HG03558 (cell line): ENCODE results near the gene CMTR1.
"Not testable (repeated sequence)": the region's sequence is repeated elsewhere in the genome, so short reads cannot be mapped to it uniquely, and the experiment has no call there.

Experiments
- ATAC-seq: cut with Tn5 transposase; IDR thresholded peaks from one replicate; pipeline ENCODE4 v1.9.1; 2021; ENCODE audit warnings: moderate number of reproducible peaks; ENCODE audit not compliant: unreplicated experiment; ENCODE audit errors: extremely low read depth

The CMTR1 gene

DNA sequence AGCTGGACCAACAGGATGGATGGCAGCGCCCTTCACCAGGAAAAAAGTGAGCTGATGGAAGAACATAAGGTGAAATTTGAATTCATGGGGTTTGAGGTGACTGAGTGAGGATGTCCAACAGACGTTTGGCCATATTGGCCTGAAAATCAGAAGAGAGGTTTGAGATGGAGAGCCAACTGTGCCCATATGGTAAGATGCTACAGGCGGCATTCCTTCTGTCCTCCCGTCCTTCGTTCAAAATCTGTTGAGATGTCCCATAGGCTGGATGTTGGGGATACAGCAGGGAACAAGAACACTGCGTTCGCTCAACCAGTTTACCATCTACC is 468 bp upstream of the CMTR1 start:
- no peak for ATAC-seq

DNA sequence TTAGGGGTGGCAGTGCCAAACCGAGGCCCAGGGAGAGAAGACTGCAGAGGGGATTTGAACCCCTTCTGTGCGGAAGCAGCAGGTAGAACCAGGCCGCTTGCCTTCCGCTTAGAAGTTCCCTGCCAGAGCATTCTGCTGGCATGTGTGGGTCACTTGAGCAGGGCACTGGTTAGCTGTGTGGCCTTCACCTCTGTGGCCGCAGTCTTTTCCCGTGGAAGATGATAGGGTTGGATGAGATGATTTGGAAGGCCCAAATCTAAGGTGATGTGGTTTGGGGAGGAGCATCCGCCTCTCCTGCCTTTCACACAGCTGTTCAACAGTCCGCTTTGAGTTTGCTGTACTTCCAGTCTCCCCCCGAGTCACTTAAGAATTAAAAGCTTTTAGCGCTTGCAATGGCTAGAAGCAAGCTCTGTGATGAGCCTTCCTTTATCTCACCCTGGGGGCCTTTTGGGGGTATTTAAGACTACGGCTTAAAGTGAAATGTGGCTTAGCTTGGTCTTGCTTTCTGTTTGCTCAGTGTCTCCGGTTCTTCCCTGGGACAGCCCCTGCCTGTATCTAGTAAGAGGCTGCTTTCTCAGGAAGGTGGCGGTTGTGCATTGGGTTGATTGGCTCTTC is 743 bp downstream of the CMTR1 start:
- no peak for ATAC-seq

DNA sequence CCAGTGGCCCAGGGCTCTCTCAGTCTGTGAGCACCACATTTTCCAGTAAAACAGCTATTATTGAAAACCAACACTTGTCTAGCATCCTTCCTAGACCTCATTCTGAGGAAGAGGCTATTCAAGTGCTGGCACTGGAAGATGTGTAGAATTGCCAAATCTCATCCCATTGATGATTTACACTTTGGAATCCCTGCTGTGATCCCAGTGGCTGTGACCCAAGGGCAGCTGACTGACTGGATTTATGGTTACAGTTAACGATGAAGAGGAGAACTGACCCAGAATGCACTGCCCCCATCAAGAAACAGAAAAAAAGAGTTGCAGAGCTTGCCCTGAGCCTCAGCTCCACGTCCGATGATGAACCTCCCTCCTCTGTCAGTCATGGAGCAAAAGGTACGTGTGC is 2.4 kb downstream of the CMTR1 start:
- no peak for ATAC-seq

DNA sequence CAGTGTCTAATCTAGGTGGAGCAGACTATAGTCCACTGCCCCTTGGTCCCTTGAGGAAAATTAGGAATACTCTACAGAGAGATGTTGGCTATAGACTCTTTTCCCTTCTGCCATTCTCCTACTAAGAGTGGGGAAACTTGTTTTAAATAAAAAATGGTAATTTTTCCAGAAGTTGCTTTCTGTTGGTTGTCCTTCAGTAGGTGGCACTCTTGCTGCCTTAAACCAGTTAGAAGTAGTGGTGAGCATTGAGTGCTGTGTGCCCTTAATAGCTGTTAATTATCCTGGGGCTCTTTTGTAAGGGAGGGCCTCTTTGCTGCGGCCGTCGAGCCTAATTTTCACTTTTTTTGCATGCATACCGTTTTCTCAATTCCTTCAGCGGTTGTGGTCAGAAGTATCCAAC is 2.8 kb downstream of the CMTR1 start:
- ATAC-seq, result no peak

DNA sequence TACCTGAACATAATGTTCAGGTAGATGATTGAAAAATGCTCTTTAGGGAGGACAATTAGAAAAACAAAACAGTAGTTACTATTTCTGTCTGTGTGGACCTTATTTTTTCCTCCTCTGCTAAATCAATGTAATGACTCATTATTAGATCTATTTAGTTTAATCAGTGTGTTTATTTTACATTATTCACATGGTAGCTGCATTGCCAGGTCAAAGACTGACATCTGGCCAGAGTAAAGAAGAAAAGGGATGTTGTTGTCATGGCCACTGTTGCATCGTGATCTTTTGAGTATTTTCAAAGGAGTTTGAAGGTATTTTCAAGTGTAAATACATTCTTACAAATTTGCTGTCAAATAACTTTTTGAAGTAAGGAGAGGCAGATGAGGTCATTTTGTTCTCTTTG is 5.9 kb downstream of the CMTR1 start:
- ATAC-seq, result no peak

DNA sequence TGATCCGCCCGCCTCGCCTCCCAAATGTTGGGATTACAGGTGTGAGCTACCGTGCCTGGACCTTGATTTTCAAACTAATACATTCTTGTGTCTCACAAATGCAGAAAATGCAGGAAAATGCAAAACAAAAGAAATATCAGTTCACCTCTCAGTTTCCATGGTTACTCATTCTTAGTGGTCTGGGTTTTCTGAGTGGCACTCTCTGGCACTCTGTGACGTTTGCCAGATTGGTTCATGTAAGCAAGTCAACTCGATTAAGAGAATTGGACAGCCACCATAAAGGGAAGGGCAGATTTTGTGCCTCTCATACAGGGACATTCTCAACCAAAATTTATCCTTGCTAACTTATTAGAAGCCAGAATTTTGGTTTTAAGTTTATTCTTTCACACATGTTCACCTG is 8.6 kb downstream of the CMTR1 start:
- ATAC-seq, result no peak

DNA sequence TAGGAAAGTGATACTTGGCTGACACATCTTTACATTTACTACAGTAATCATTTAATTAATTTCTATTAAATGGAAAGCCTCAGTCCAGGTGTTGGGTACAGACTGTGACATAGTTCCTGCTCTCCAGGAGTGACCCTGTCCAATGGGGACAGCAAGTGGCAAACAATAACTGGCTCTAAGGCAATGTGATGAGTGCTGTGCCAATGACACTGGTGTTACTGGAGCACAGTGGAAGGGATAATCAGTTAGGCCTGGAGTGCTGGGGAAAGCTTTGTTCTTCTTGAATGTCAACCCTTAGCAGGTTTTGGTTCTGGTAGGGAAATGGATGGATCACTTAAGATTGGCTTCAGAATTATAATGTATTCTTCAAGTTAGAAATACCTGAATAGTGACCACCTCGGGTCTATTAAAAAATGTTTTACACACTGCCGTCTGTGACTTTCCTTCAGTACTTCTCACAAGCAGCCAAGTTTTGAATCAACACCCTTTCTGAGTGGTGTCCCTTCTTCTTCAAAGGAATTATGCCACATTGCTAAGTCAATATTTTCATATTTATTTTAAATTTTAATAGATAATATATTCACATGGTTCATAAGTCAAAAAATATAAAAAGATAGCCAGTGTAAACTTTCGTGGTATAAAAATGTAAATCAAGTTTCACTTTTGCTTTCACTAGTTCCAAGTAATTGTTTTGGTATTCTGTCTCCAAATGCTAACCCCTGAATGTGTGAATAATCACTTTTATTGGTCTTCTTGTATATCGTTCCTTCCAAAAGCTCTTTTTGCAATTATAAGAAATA is 9.6 kb downstream of the CMTR1 start:
- no peak for ATAC-seq

DNA sequence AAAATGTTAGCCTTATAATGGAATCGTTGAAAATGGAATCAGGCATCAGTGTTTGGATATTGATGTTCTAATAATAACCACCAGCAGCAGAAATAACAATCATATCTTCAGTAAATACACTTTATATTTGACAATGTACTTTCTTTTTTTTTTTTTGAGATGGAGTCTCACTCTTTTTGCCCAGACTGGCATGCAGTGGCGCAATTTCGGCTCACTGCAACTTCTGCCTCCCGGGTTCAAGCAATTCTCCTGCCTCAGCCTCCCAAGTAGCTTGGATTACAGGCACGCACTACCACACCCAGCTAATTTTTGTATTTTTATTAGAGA is 10.2 kb downstream of the CMTR1 start:
- ATAC-seq, result not testable (repeated sequence)

DNA sequence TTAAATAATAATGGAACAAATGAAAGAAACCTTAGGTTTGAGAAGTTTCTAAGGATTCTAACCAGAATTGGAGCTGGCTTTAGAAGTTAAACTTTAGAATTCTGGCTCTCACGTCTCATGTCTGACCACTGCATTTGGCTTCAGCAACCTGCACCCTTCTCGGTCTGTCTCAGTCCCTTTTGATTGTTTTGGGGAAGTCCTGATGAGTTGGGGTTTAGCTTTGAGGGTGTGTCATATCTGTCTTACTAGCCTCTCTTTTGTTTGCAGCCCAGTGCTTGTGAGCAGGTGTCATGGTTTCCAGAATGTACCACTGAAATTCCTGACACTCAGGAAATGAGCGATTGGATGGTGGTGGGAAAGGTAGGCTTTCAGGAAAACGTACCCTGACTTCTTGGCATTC is 17.0 kb downstream of the CMTR1 start:
- no peak for ATAC-seq

DNA sequence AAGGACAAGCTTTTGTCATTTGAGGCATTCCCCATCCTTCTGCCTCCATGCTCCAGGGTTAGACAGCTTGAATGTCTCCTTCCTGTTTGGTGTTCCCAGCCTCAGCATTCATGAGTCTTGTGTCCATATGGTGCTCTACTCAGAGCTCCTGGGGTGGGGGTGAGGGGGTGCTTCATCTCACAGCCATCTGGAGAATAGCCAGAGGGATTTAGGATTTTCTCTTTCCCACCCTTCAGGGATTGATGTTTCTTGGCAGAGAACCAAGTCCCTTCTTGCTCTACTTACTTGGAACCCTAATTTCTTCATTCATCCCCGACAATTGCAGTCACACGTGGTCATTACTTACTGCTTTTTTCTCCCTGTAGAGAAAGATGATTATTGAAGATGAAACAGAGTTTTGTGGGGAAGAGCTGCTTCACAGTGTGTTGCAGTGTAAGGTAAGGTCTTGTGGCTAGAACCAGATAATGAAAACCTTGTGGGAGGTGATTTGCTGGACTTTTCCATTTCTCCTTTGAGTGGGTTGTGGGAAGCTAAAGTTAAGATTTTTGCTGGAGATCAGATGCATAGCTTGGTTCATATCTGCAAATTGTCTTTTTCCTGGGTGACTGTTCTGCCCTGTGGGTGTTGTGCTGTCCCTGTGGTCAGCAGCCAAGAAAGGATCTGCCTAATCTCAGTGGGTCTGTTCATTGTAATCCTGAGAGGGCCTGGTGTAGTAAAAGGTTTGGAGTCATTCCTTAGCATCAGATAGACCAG is 18.6 kb downstream of the CMTR1 start:
- ATAC-seq, result no peak

DNA sequence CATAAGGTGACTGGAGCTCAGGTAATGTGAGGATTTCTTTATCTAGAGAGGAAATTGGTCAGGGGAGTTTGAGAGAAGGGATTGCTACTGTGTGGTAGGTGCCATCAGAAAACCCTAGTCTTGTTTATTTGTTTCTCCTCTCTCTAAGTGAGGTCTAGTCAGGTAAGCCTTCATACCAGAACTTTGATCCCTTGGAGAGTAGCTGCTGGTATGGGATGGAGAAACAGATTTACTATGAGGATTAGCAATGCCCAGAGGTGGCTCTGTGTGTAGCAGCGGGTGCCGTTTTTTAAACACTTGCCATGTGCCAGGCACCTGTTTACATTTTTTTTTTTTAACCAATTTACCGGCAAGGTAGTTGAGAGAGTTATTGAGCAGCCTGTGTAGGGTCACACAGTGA is 19.5 kb downstream of the CMTR1 start:
- no peak for ATAC-seq

DNA sequence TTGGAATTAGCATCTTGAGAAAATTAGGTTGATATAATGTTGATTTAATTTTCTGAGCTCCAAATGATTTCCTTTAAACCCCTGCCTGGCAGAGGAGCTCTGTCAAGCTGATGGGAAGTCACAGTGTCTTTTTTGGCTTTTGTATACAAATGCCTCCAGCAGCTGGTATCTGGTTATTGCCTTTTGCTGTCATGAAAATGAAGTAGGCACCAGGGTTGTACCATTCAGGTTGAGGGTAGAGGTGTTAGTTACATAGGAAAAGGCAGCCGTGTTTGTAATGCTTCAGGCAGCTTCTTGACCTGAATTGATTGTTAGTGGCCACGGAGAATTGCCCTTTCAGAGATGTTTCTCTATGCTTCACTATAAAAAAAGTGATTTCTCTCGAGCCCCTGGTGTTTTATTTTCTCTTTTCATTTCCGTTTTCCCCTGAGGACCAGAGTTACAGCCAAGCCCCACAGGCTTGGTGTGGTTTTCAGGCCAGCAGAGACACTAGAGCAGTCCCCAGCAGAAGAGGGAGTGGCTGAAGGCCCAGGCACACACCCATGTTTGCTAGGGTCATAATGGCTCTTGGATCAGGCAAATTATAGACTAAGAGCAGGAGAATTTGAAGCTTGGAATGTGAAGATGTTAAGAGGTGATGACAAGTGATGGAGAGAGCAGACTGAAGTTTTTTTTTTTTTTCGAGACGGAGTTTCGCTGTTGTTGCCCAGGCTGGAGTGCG is 21.6 kb downstream of the CMTR1 start:
- no peak for ATAC-seq

DNA sequence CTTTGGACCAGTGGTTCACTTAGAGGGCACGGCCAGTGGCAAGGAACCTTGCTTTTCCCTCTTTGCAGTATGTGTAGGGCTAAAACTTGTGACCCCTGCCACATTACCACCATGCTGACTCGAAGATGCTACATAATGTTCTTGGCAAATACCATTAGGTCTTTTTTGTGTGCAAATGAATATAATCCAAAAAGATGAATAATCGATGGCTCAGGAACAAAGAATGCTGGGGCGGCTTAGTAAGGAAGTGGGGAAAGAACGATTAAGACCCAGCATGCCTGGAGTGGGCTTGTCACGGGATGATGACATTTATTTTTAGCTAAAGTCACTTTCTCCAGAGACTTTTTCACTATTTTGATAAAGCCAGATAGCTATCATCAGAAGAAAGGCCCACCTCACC is 23.1 kb downstream of the CMTR1 start:
- no peak for ATAC-seq

DNA sequence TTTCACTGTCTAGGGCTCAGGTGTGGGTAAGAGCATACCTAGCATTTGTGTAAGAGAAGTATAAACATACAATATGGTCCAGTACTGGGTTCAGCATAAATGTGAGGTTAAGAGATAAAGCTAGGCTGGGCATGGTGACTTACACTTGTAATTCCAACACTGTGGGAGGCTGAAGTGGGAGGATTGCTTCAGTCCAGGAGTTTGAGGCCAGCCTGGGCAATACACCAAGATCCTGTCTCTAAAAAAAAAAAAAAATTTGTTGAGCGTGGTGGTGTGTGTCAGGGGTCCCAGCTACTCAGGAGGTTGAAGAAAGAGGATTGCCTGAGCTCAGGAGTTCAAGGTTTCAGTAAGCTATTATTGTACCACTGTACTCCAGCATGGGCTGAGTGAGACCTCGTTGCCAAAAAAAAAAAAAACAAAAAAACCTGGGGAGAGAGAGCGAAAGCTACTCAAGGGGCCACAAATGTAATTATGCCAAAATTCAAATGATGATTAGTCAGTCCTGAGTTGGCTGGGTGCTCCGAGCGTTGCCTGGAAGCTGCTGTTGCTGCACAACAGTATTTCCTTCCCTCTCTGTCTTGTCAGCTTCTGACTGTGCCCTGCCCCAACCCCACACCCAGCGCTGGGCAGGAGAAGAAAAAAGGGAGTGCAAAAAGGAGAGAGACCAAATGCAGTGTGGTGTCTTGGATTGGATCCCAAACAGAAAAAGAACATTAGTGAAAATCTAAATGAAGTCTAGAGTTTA is 24.0 kb downstream of the CMTR1 start:
- no peak for ATAC-seq

DNA sequence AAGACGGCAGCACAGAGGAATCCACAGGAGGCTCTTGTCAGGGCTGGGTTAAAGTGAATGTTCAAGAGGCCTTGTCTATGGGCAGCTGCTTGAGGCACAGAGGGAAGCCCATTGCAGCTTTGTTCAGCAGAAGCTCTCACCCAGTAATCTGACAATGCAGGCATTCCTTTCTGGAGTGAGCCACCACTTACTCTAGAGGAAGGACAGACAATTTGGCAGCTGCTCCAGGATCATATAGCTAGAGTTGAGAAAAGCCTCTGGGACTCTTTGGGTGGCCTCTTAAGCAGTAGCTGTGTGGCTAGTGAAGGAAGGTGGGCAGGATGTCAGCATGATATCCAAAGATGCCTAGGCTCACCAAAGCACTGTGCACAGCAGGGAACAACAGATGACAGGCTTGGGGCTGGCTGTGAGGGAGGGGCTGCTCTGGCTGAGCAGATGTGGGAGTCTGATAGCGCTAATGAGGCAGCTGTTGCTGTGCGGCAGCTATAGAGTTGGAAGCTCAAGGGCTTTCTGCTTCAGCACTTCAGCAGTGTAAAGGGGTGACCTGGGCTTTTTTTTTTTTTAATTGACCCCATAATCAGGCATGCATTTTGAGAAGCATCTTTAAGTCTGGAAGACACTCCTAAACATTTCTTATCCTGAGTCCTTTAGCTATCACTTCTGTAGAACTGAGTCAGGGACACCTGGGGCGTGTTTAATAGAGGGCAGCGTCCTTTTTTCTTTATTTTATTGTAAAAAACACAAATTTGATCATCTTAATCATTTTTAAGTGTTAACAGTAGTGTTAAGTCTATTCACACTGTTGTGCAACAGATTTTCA is 27.2 kb downstream of the CMTR1 start:
- no peak for ATAC-seq

DNA sequence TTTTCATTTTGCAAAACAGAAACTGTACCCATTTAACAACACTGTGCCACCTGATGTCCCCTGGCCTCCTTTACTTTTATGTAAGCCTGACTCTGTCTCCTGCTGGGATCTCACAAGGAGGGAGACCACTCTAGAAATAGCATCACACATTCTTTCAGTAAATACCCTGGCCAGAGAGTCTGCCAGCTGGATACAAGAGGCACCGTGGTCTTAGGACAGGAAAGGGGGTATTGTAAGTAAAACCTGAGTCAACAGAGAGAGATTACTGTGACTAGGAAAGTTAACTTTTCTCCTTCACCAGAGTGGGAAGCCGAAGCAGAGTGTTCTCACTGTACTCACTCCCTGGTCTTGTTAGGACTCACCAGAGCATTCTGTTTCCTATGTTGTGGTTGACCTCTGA is 27.8 kb downstream of the CMTR1 start:
- no peak for ATAC-seq

DNA sequence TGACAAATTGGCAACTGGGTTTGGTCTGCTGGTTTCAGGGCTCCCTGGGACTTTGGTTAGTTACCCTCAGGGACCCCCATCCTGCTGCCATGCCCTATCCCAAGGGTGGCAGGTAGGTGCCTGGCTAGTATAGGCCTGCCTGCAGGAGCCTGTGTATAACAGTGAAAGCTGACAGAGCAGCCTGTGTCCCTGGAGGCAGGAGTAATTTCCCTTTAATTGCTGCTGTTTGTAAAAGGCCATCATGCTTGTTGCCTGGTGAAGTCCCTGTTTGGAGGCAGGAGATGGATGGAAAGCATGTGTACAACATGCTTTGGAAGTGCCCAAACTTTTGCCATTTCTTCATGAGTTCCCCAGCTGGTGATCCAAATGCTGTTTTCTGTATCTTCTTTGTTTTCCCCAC is 30.1 kb downstream of the CMTR1 start:
- no peak for ATAC-seq

DNA sequence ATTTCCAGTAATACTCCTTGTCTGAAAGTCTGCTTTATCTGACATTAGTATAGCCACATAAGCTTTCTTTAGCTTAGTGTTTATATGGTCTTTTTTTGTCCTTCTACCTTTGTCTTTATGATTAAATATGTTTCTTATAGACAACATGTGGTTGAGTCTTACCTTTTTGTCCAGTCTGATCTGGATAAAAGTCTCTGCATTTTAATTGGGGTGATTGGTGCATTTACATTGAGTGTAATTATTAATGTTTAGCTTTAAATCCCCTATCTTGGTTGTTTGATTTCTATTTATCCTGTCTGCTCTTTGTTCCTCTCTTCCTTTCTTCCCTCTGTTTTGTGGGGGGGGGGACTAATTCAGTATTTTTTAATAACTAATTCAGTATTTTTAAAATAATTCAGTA is 34.7 kb downstream of the CMTR1 start:
- no peak for ATAC-seq

DNA sequence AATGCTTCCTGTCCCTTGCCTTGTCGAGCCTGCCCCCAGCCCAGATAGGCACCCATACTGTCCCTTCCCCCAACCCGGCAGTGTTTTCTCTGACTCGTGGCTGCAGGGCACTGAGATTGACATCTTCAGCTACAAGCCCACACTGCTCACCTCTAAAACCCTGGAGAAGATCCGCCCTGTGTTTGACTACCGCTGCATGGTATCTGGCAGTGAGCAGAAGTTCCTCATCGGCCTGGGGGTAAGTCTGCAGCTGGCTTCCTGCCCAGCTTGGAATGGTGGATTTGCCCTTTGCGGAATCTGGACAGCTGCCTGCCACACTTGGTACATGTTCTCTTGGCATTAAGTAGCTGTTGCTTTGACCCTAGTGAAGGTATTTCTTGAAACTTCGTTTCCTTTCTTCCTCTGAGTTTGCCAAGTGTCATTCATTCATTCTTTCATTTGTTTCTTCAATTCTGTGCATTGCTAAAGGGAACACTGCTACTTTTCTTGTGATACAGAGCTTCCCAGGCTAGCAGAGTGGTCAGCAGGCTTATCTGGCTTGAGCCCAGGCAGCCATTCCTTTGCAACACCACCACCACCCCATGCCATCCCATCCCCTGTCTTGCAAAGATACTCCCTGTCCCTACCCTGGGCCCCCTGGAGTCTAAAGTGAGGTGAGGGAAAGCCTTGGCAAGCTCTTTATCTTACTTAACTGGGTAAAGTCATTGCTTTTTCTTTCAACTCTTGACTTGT is 40.5 kb downstream of the CMTR1 start:
- ATAC-seq, result no peak
